Stimulated activated CD4-positive, alpha-beta T cell treated with anti-CD3 and anti-CD28 coated beads, Interleukin-12 subunit alpha, Interleukin-12 subunit beta, amount 100 ng/mL, for 48 hours (primary cell): ENCODE data around the gene NBPF20.
"Not testable (repeated sequence)": the region's sequence is repeated elsewhere in the genome, so short reads cannot be mapped to it uniquely, and the experiment has no call there.

Experiments
- DNase-seq, 3 donors: peaks; one replicate each; pipeline ENCODE4 v3.0.0-alpha.2; 2020; ENCODE audit warnings: low read depth in 2 of 3, low spot score in 1 of 3

The NBPF20 gene

DNA sequence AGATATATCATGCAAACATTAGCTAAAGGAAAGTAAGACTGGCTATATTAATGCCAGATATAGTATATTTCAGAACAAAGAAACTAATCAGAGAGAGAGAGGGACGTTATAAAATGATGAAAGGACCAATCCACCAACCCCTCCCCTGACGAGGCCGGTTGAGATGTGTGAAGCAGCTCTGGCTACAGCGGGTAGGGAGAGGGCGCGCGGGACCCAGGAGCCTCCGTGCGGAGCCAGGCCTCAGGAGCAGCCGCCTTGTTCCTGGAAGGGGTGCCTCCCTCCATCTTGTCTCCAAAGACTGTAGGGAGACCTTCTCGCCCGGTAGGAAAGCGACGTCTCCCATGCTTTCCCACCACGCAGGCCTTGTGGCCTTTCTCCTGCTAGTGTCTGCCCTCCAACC, 5.4 kb upstream of the NBPF20 start:
- DNase-seq: not testable (repeated sequence)

- DNase-seq: not testable (repeated sequence)
Observed at GRCh38 chr1:145429329-145429728, 3.9 kb upstream of the NBPF20 start.

DNA sequence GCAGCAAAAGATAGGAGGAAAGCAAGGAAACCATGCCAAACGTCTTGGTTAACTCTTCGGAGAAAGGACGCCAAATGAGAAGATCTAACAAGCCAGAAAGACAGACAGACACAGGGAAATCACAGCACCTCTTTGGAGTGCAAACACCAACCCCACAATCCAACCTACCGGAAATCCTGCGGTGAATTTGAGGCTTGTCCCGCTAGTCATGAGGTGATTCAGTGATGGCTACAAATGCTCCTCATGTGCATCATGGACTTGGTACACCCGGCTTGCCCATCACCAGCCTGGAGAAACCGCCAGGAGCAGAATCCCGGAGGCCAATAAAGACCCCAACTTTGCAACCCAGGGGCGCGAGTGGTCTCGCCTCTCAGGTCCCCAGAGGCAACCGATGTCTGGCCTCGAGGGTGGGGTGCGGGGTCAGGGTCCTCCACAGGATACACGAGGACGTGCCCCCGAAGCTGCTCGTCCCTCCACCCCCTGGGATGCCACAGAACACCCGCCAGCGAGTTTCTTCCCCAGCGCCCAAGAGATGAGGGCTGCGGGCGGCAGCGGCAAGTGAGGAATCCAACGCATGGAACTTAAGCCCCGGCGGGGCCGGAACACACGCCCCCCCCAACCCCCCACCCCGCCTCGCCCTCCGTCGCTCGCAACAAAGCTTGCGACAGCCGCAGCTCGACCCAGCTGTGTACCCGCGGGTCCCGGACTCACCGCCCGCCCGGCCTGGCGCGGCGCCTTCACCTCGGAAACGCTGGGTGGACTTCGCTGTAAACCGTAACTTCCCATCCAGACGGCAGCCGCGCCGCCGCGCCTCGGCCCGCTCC, 579 bp downstream of the NBPF20 start:
- DNase-seq: peak; percentile 29 to 38 (median 32)

- DNase-seq: not testable (repeated sequence)
Observed at GRCh38 chr1:145415149-145415548, 10.3 kb downstream of the NBPF20 start.

GRCh38 chr1:145407266-145407665, 18.1 kb downstream of the NBPF20 start:
- not testable (repeated sequence) for DNase-seq

- not testable (repeated sequence) for DNase-seq
Observed at GRCh38 chr1:145404949-145405348, 20.5 kb downstream of the NBPF20 start.

GRCh38 chr1:145400701-145401100, 24.7 kb downstream of the NBPF20 start:
- DNase-seq: not testable (repeated sequence)
